AML-193 (cell line): Measurements from ENCODE around the gene USP10.
A peak's percentile ranks its signal among the peaks of the same experiment; 100 is the strongest.

Experiments used
- DNase-seq, 2 experiments: peaks; one replicate each; lab custom pipeline; 2025; lab: John Stamatoyannopoulos, UW

The USP10 gene, protein sequence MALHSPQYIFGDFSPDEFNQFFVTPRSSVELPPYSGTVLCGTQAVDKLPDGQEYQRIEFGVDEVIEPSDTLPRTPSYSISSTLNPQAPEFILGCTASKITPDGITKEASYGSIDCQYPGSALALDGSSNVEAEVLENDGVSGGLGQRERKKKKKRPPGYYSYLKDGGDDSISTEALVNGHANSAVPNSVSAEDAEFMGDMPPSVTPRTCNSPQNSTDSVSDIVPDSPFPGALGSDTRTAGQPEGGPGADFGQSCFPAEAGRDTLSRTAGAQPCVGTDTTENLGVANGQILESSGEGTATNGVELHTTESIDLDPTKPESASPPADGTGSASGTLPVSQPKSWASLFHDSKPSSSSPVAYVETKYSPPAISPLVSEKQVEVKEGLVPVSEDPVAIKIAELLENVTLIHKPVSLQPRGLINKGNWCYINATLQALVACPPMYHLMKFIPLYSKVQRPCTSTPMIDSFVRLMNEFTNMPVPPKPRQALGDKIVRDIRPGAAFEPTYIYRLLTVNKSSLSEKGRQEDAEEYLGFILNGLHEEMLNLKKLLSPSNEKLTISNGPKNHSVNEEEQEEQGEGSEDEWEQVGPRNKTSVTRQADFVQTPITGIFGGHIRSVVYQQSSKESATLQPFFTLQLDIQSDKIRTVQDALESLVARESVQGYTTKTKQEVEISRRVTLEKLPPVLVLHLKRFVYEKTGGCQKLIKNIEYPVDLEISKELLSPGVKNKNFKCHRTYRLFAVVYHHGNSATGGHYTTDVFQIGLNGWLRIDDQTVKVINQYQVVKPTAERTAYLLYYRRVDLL

DNA sequence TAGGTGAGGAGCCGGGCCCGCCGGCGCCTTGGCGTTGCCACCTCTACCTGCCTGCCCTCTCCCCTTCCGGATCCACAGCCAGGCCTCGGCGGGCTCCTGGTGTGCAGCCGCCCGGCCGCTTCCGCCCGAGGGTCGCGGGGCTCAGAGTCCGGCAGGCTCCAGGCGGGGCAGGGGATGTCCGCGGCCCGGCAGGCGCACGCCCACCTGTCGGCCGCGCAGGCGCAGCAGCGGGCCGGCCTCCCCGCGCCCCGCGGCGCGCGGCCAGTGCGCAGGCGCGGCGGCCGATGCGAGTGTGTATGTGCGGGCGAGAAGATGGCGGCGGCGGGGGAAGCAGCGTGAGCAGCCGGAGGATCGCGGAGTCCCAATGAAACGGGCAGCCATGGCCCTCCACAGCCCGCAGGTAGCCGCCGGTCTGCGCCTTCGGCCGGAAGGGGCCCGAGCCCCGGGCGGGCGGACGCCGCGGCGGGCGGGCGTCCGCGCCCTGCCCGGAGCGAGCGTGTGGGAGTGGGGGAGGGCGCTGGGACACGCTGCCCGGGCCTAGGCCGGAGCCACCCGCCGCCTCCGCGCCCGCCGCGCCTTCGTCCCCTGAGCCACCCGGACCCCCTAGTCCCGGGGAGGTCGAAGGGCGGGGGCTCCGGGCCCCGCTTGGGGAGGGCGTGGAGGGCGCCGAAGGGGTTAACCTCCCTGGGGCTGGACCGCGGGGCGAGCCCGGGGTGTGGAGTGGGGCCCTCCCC, at the start of gene USP10:
Gene USP10, plus strand, starts transcription at position 289 of the 734 bp plus-strand sequence. Its CDS starts 91 bp downstream, at position 380.
- DNase-seq: peak; percentile 51 to 60

DNA sequence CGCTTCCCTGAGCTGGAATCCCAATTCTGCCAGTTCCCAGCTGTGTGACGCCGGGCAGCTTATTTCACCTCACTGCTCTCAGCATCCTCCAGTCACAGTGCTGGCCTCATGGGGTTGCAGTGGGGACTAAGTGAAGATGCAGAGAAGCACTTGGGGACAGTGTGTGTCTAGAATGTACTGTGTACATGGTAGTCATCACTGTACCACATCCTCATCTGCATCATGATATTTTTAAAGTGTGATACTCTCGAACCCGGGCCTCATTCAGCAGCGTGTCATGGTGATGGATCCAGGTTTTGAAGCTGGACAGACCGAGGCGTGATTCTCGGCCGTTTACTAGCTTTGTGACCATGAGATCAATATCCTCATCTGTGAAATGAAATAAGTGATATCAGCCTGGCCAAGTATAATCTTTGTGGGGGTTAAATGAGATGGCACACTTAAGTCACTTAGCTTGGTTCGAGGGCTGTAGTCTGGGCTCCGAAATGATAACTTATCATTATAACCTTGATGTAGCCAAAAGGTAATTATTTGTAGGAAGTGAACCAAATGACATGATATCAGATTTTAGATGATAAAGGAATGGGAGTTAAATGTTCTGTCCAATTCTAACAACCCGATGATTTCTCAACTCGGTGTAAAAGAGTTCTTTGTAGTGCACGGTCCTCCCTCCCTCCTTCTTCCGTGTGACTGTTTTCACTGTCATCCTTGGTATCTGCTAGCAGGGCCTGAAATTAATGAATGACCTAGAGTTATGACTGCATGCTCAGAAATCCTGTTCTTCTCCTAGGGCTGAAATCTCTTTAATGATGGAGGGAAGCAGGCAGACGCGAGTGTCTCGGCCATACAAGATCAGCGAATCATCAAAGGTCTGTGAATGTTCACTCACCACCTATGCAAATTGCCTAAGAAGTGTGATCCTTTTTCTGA, 49.5 kb upstream of the USP10 start:
- DNase-seq: no peak

DNA sequence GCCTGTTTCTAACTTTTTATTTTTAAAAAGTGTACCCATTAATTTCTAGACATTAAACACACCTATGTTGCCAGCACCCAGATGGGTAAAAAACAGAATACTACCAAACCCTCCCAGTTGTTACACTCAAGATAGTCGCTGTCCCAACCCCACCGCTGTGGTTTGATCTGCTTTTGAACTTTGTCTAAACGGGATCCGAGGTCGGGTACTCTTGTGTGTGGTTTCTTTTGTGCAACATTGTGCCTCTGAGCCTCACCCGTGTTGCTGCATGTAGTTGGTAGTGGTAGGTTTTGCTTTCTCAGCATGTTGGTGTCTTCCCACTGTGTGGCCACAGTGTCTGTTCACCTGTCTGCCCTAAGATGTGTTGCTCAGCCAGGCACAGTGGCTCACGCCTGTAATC, 47.2 kb upstream of the USP10 start:
- no peak for DNase-seq

DNA sequence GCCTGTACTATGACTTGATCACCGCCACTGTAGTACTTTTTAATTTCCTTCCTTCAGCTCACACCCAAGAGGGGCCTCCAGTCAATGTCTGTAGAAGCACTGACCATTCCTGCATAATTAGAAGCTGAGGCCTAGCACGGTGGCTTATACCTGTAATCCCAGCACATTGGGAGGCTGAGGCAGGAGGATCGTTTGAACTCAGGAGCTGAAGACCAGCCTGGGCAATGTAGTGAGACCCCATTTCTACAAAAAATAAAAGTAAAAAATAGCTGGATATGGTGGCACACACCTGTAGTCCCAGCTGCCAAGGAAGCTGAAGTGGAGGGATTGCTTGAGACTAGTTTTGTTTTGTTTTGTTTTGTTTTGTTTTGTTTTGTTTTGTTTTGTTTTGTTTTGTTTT, 45.6 kb upstream of the USP10 start:
- no peak for DNase-seq

DNA sequence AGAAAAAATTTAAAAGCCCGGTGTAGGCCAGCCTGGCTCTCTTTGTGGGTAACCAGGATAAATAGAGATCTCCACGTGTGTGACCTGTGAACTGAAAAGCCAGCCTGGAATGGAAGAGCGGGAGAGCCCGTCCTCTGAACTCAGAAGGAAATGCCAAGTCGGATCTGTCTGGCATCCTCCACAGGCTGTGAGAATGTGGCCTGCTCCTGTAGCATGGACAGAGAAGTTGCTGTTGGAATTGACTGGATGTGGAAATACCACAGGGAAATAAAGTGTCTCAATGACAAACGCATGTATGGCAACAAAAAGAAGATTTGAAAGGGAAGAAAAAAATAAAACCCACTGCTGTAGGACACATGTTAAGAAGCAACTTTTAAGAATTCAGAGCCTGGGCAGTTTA, 44.8 kb upstream of the USP10 start:
- DNase-seq: no peak

DNA sequence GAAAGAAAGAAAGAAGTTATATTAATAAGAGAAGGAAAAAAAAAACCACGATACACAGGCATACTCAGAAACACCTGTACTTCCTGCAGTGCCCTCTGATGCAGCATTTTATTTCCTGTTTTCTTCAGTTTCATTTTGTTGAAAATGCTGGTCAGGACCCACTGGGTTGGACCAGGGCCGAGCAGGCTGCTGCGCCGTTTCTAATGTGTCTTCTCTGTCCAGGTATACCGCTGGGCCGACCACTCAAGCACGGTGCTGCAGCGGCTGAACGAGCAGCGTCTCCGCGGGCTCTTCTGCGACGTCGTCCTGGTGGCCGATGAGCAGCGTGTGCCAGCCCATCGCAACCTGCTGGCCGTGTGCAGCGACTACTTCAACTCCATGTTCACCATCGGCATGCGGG, 43.2 kb upstream of the USP10 start:
- DNase-seq: no peak

DNA sequence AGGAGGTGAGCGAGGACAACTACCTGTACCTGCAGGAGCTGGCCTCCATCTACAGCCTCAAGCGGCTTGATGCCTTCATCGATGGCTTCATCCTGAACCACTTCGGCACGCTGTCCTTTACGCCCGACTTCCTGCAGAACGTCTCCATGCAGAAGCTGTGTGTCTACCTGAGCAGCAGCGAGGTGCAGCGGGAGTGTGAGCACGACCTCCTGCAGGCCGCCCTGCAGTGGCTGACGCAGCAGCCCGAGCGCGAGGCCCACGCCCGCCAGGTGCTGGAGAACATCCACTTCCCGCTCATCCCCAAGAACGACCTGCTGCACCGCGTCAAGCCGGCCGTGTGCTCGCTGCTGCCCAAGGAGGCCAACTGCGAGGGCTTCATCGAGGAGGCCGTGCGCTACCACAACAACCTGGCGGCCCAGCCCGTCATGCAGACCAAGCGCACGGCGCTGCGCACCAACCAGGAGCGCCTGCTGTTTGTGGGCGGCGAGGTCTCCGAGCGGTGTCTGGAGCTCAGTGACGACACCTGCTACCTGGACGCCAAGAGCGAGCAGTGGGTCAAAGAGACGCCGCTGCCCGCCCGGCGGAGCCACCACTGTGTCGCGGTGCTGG, 42.5 kb upstream of the USP10 start:
- no peak for DNase-seq

DNA sequence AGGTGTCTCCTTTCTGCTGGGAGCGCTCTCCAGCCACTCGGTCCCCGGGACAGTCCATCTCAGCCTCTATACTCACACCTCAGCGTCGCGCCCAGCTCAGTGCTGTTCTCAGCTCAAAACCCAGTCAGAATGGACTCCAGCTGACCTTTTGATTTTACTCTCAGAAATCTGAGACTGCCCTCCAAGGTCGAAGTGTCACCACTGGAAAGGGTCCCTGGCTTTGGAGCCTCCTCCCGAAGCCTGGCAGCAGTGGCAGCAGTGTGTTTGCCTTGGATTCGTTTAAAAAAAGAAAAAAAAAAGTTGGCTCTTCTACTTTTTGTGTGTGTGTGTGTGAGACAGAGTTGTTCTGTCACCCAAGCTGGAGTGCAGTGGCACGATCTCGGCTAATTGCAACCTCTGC, 41.1 kb upstream of the USP10 start:
- DNase-seq: no peak

DNA sequence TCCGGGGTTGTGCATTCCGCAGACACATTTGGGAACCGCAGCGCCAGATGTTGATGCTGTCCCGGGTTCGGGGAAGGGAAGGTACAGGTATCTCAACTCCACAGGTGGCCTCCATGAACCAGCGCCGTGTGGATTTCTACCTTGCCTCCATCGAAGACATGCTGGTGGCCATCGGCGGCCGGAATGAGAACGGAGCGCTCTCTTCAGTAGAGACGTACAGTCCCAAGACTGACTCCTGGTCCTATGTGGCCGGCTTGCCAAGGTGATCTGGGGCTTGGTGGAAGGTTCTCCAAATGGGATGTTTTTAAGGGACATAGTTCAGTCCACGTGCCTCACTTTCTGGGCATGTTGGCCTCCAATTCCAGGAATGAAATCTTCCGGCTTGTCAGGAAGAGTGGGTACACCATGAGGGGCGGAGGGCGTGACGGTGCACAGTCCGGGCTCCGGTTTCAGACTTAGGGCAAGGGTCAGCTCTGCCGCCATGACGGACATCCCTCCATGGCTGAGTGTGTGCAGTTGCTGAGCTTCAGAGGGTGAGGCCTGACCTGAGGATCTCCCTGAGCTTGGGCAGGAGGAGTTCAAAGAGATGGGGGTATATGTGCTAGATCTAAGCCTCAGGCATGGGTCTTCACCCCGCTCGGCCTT, 40.0 kb upstream of the USP10 start:
- no peak for DNase-seq

DNA sequence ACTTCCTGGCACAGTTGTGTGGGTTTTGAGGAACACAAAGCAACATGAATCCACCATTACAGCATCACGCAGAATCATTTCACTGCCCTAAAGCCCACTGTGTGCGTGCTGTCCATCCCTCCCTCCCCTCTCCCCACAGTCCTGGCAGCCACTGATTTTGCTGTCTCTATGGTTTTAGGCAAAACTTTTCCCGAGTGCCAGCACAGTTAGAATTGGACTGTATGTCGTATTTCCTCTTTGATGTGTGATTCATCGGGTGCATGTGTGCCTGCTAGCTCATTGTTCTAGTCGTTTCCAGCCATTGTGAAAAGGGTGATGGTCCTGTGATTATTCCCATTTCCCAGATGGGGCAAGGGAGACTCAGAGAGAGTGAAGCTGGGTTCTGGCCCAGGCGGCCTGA, 38.8 kb upstream of the USP10 start:
- no peak for DNase-seq

DNA sequence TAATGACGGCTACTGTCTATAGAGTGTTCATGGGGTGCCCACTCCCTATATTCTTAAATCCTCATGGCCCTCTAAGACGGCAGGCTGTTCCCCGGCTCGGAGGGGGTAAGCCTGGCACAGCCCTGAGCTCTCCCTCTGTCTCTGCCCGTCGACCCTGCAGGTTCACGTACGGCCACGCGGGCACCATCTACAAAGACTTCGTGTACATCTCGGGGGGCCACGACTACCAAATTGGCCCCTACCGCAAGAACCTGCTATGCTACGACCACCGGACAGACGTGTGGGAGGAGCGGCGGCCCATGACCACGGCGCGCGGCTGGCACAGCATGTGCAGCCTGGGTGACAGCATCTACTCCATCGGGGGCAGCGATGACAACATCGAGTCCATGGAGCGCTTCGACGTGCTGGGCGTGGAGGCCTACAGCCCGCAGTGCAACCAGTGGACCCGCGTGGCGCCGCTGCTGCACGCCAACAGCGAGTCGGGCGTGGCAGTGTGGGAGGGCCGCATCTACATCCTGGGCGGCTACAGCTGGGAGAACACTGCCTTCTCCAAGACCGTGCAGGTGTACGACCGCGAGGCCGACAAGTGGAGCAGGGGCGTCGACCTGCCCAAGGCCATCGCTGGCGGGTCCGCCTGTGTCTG, 38.3 kb upstream of the USP10 start:
- DNase-seq: no peak

DNA sequence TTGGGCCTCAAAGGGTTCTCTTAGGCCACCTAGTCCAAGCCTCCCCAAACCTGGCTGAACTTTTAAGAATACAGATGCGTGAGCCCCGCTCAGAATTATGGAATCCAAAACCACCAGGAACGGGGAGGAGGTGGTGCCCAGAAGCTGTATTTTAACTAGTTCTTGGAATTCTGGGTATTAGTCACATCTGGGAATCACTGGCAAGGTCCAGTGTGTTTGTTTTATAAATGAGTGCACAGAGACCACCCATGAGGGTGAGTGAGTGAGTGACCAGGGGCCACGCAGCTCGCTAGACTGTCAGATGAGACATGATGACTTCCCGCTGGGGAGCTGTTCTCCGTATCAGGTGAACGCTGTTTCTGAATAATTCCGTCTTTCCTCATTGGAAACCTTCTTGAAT, 37.3 kb upstream of the USP10 start:
- DNase-seq: no peak

DNA sequence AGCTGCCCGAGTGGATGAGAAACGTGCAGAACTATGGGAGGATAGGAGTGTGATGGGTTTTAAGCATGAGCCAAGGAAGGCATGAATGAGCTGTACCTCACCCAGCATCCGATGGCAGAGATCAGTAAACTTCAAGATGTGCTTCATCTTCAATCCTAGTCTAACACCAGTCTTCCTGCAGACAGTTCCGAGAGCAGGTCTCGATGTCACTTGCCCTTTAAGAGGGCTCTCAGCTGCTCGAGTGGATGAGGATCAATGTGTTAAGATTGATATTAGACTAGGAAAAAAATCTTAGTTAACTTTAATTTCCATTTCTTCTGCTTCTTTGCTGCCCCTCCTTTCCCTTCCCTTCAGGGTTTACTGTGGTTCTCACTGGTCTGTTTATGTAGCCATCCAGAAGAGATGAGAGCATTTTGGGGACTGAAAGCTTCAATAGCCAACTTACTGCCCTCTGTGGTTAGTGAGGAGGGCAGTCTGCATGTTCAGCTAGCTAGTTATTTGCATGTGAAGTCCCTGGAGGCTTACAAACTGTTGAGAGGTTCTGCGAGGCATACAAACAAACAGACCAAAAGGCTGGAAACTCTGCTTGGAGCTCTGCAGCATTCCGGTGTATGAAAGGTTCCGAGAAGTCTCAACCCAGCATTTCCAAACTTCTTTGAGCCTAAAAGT, 36.2 kb upstream of the USP10 start:
- no peak for DNase-seq

DNA sequence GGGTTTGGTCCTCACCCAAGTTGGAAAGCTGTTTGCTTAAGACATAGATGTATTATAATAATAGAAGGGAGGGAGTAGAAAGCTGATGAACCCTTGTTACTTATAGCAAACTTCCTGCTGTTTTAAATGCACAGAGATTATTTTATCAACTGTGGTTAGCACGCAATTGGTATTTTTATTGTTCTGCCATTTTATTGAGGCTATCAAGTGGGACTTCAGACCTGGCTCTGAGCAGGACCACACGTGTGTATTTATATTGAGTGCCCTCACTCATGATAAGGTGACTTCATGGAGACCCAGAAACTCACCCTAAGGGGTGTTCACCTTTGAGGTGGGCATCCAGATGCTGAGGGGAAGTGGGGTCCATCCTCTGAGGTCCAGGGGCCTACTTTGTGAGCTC, 34.4 kb upstream of the USP10 start:
- no peak for DNase-seq

DNA sequence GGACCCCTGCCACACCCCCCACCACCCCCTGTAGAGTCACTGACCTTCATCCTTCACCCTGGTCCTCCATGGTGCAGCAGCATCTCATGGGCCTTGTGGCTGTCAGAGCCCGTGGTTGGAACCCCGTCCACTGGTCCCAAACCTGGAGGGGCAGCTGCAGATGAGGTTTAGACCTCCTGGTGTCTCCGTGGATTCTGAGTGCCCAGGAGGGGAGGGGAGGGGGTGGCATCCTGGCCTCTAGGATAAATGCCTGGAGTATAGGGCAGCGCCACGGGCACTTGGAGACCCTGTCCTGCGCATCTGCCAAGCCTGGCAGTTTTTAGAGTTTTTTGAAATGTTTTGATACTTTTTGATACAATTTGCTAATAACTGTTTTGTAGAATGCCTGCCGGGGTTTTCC, 34.0 kb upstream of the USP10 start:
- DNase-seq: no peak

DNA sequence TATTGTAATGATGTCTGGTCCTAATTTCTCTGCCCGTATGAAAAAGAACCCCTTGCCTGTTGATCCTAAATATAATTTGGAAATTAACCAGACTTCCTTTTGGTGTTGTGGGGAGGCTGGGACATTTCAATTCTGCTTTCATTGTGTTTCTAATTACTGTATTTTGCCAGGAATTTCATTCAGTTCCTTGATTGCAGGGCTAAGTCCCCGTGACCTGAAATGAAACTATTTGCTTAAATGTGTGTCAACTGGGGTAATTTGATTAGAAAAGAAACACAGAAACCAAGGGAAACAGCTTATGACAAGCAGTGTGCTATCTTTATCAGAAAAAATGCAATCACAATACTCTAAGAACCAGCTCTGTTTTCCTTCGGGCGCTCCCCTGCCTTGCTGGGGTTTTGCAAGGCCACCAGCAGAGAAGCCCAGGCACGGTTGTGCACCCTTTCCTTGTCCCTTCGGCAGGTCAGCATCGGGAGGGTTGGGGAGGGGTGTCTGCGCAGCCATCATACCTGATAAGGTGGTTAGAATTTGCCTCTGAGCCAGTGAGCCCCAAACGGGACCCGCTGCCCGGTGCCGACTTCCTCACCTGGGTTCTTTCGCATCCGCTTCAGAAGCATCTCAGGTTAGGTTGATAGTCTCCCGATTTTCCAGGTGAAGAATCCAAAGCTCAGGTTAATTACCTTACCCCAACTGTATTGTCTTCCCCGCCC, 32.0 kb upstream of the USP10 start:
- no peak for DNase-seq

DNA sequence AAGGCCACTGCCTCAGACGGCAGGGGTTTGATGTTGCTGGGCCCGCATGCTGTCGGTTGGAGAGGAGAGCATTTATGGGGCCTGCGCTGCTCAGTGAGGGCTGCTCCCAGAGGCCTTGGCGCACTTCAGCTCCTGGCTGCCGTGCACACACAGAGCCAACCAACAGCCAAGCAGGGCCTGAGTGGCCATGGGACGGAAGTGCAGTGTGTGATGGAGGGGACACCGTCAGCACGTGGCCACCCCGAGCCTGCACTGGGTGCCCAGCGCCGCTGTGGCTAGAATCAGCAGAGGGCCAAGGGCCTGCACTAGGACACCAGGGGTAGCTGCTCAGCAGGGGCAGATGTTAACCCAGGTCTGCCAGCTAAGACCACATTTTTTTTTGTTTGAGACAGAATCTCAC, 29.7 kb upstream of the USP10 start:
- no peak for DNase-seq

DNA sequence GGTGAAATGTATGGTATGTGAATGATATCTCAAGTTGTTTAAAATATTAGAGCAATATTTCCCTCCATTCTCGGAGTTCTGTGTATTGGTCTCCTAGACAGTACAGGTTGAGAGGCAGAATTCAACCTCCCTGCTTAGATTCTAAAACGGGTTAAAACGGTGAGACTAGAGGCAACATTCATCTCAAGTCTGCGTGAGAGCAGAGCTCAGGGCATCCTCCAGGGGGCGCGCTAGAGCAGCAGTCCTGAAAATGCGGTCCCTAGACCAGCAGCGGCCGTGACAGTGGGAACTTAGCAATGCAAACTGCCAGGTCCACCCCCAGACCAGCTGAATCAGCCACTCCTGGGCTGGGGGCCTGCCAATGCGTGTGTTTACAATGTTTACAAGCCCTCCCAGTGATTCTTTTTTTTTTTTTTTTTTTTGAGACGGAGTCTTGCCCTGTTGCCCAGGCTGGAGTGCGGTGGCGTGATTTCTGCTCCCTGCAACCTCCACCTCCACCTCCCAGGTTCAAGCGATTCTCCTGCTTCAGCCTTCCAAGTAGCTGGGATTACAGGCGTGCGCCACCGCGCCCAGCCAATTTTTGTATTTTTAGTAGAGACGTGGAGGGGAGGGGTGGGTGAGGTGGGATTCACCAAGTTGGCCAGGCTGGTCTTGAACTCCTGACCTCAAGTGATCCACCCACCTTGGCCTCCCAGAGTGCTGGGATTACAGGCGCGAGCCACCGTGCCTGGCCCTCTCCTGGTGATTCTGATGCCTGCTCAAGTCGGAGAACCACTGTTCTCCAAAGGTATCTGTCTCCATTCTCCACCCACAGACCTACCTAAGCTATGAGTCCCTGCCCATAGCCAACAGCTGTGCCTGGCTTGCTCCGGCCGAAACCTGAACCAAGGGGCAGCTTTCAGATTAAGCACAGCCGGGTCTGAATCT, 27.3 kb upstream of the USP10 start:
- DNase-seq: peak; percentile 59 to 64
